Esophagus (tissue), 2 donors: ENCODE data around the gene ST14. TPM values are rescaled to one million over a fixed set of nuclear protein-coding genes. Genes with fewer than 3 reads are reported as not detected.
"Not testable (repeated sequence)": the region's sequence is repeated elsewhere in the genome, so short reads cannot be mapped to it uniquely, and the experiment has no call there.

ENCODE experiments used
- H3K27ac ChIP-seq, 2 donors: one replicate each; pipeline ENCODE4 v1.5.1; 2013; ENCODE audit warnings: low read depth in 2 of 2, mild to moderate bottlenecking in 2 of 2, inconsistent platforms in 1 of 2, low read length in 1 of 2, moderate library complexity in 1 of 2
- H3K27me3 ChIP-seq, 2 donors: one replicate each; pipeline ENCODE4 v1.6.1; 2013; ENCODE audit warnings: low read length in 2 of 2, control low read depth in 1 of 2, mild to moderate bottlenecking in 1 of 2; ENCODE audit not compliant: insufficient read depth in 2 of 2, control insufficient read depth in 1 of 2
- H3K36me3 ChIP-seq, 2 donors: one replicate each; pipeline ENCODE4 v1.6.1; 2013; ENCODE audit warnings: low read length in 1 of 2; ENCODE audit not compliant: control insufficient read depth in 2 of 2, insufficient read depth in 2 of 2
- H3K4me1 ChIP-seq, 2 donors: one replicate each; pipeline ENCODE4 v1.6.1; 2013; ENCODE audit warnings: low read length in 1 of 2; ENCODE audit not compliant: control insufficient read depth in 2 of 2, insufficient read depth in 2 of 2
- H3K4me3 ChIP-seq, 2 donors: one replicate each; pipeline ENCODE4 v1.5.1; 2013; ENCODE audit warnings: low read length in 2 of 2, mild to moderate bottlenecking in 2 of 2, low read depth in 1 of 2, moderate library complexity in 1 of 2
- H3K9me3 ChIP-seq, 2 donors: one replicate each; pipeline ENCODE4 v1.6.1; 2013; ENCODE audit warnings: mild to moderate bottlenecking in 2 of 2, low read depth in 1 of 2, low read length in 1 of 2, moderate library complexity in 1 of 2; ENCODE audit not compliant: control insufficient read depth in 2 of 2, insufficient read depth in 1 of 2
- WGBS, 2 donors: extraction: QIAGEN DNeasy Blood & Tissue Kit; methylation state at CpG; one replicate each; pipeline ENCODE4 v1.1.7; 2013; 5-methylcytosine and 5-hydroxymethylcytosine counted together
- polyA plus RNA-seq, 2 donors: library from polyadenylated mRNA; stranded (reverse); fragments of 200-250 nt; gene quantifications; one replicate each; pipeline ENCODE4 v1.2.3, GENCODE V29; 2013
- donor health status: healthy with polysubstance abuse.
- donor health status: Bipolar disorder and iron deficiency.

ST14 gene
- polyA plus RNA-seq, 2 donors, result 69.6 to 86.4 TPM

DNA sequence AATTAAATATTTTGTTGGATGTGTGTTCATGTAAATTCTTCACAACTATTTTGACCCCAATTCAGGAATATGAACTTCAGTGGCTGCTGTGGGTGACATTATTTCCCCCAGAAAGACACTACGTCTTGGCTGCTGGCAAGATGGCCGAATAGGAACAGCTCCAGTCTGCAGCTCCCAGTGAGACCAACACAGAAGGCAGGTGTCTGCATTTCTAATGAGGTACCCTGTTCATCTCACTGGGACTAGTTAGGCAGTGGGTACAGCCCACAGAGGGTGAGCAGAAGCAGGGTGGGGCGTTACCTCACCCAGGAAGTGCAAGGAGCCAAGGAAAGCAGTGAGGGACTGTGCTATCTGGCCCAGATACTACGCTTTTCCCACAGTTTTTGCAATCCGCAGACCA, 89.8 kb downstream of the ST14 start:
- Histone ChIP-seq H3K27ac (no peak overlapping the region), H3K36me3 (no peaks in the 10 kb centered on the region), H3K27me3 (no peaks in the 10 kb centered on the region), H3K4me3 (no peak overlapping the region), H3K4me1 (peaks cover 4 to 8% of the 10 kb centered on the region in 2 donors), H3K9me3 (no peaks in the 10 kb centered on the region)
- WGBS, 2 donors, result 92 to 96% methylated on average over 5 of the region's 5 CpGs

DNA sequence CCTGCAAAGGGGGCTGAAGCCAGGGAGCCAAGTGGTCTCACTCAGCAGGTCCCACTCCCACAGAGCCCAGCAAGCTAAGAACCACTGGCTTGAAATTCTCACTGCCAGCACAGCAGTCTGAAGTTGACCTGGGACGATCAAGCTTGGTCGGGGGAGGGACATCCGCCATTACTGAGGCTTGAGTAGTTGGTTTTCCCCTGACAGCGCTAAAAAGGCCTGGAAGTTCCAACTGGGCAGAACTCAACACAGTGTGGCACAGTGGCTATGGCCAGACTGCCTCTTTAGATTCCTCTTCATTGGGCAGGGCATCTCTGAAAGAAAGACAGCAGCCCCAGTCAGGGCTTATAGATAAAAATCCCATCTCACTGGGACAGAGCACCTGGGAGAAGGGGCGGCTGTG, 90.3 kb downstream of the ST14 start:
- not testable (repeated sequence) for H3K27ac ChIP-seq, H3K27me3 ChIP-seq, H3K4me1 ChIP-seq, H3K4me3 ChIP-seq, H3K9me3 ChIP-seq, H3K36me3 ChIP-seq
- WGBS, 2 donors, result 95 to 96% methylated on average over 5 of the region's 5 CpGs

DNA sequence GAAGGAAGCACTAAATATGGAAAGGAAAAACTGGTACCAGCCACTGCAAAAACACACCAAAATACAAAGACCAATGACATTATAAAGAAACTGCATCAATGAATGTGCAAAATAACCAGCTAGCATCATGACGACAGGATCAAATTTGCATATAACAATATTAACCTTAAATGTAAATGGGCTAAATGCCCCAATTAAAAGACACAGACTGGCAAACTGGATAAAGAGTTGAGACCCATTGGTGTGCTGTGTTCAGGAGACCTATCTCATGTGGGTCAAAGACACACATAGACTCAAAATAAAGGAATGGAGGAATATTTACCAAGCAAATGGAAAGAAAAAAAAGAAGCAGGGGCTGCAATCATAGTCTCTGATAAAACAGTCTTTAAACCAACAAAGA, 92.2 kb downstream of the ST14 start:
- H3K9me3 ChIP-seq, H3K27ac ChIP-seq, H3K4me3 ChIP-seq, H3K36me3 ChIP-seq, H3K4me1 ChIP-seq, H3K27me3 ChIP-seq: not testable (repeated sequence)
- WGBS, 2 donors, result 91 to 94% methylated on average over 1 of the region's 1 CpG

Other genes with a start within 250 kb of the ST14 start
- gene PRDM10, start 156.9 kb upstream of the ST14 start, polyA plus RNA-seq, result 1 to 10 TPM; 2.6 to 3.8 TPM
- gene APLP2, start 89.9 kb upstream of the ST14 start, polyA plus RNA-seq, result 10 to 100 TPM; 48.9 to 80.5 TPM
- 1 to 10 TPM; 6.7 to 7.2 TPM for gene ZBTB44, start 155.1 kb downstream of the ST14 start, polyA plus RNA-seq